ENCODE results near the gene GATA2. TPM values are rescaled to one million over a fixed set of nuclear protein-coding genes. Genes with fewer than 3 reads are reported as not detected.

The GATA2 gene
- total and polyA plus RNA-seq, 2 experiments from 2014 or later: 0.52 to 0.83 TPM

- no peak overlapping the region for H3K4me3 ChIP-seq
- no peak for DNase-seq (ENCODE audit: low spot score)
- H3K79me2 ChIP-seq (replicated peaks; ENCODE audit: insufficient read depth): no peaks in the 10 kb centered on the region
- ATAC-seq: no peak
- H3K36me3 ChIP-seq (ENCODE audit: insufficient read depth): no peaks in the 10 kb centered on the region
- H3K4me1 ChIP-seq (ENCODE audit: insufficient read depth): no peaks in the 10 kb centered on the region
- no peaks in the 10 kb centered on the region for H3F3A ChIP-seq (replicated peaks; ENCODE audit: low read depth)
- H3K27ac Mint-ChIP-seq: no peak overlapping the region
- no peaks in the 10 kb centered on the region; the same call in 1 of the 2 replicates for H3K27me3 ChIP-seq (ENCODE audit: insufficient read depth)
- H3K4me1 Mint-ChIP-seq: no peaks in the 10 kb centered on the region; the same call in 2 of the 3 replicates
- peaks cover 31% of the 10 kb centered on the region for H3K27me3 Mint-ChIP-seq (ENCODE audit: insufficient read depth, low read depth, poor library complexity)
- no peak overlapping the region for H2AFZ ChIP-seq
- no peak for TF ChIP-seq EZH2phosphoT487 (IDR thresholded peaks at IDR 0.05; ENCODE audit: unreplicated experiment)
- no peak for TF ChIP-seq CTCF (conservative IDR thresholded peaks at IDR 0.05; ENCODE audit: low read depth in 2 of 2)
- no peak for TF ChIP-seq STAT1 (IDR thresholded peaks at IDR 0.05; ENCODE audit: unreplicated experiment)
- no peak for TF ChIP-seq POLR2AphosphoS5 (IDR thresholded peaks at IDR 0.05; ENCODE audit: low read depth)
- no peak for TF ChIP-seq CREB1 (CRISPR knock-in tag; IDR thresholded peaks at IDR 0.05; ENCODE audit: low read depth)
- TF ChIP-seq REST (IDR thresholded peaks at IDR 0.05; ENCODE audit: unreplicated experiment): no peak
- TF ChIP-seq ZNF331 (CRISPR knock-in tag; IDR thresholded peaks at IDR 0.05; ENCODE audit: low read depth): no peak
- no peak for TF ChIP-seq EZH2 (IDR thresholded peaks at IDR 0.05; ENCODE audit: low read depth, unreplicated experiment)
- no peak for TF ChIP-seq JUNB (IDR thresholded peaks at IDR 0.05; ENCODE audit: unreplicated experiment)
- no peak for TF ChIP-seq ZNF114 (CRISPR knock-in tag; IDR thresholded peaks at IDR 0.05)
- TF ChIP-seq NANOG (IDR thresholded peaks at IDR 0.05; ENCODE audit: borderline replicate concordance): no peak
- TF ChIP-seq ETS1 (IDR thresholded peaks at IDR 0.05): no peak
- TF ChIP-seq ZNF462 (CRISPR knock-in tag; IDR thresholded peaks at IDR 0.05): no peak
- H3K9me2 ChIP-seq (ENCODE audit: insufficient read depth): no peaks in the 10 kb centered on the region
- no peaks in the 10 kb centered on the region for H4K20me1 ChIP-seq (replicated peaks; ENCODE audit: insufficient read depth)
- no peak overlapping the region for H3K4me3 Mint-ChIP-seq
- H3K27ac ChIP-seq (ENCODE audit: low read depth): no peak overlapping the region
- no peak overlapping the region for H3K4me2 ChIP-seq
- no peaks in the 10 kb centered on the region; the same call in 2 of the 3 replicates for H3K36me3 Mint-ChIP-seq (ENCODE audit: low read depth)
- H3K9me3 Mint-ChIP-seq: no peaks in the 10 kb centered on the region
Measured at GRCh38 chr3:128459461-128459820, 33.6 kb downstream of the GATA2 start.

All from GM23338 (cell line).